ENCODE results near the gene TSHZ2. TPM values are rescaled to one million over a fixed set of nuclear protein-coding genes. Genes with fewer than 3 reads are reported as not detected.

The TSHZ2 gene
- total and polyA plus RNA-seq, 2 experiments from 2014 or later = 1.1 to 5.2 TPM

GRCh38 chr20:53104884-53105283, 132.7 kb downstream of the TSHZ2 start:
- no peaks in the 10 kb centered on the region for H3K9me2 ChIP-seq (replicated peaks; ENCODE audit: insufficient read depth)
- no peaks in the 10 kb centered on the region for H4K20me1 ChIP-seq (ENCODE audit: insufficient read depth, poor library complexity, severe bottlenecking)
- no peak overlapping the region for H3K27ac ChIP-seq
- no peak for TF ChIP-seq EZH2 (IDR thresholded peaks at IDR 0.05; ENCODE audit: borderline replicate concordance)
- no peak for TF ChIP-seq EZH2phosphoT487 (IDR thresholded peaks at IDR 0.05; ENCODE audit: low read depth, severe bottlenecking, unreplicated experiment)
- TF ChIP-seq CTCF (IDR thresholded peaks at IDR 0.05; ENCODE audit: poor library complexity) = no peak
- H3K4me2 ChIP-seq = no peak overlapping the region
- no peaks in the 10 kb centered on the region for H3K36me3 ChIP-seq (replicated peaks; ENCODE audit: insufficient read depth, low read depth)
- H3K79me2 ChIP-seq = no peaks in the 10 kb centered on the region
- no peak overlapping the region for H3K4me3 ChIP-seq
- H2AFZ ChIP-seq = no peak overlapping the region
- H3K9me3 ChIP-seq (ENCODE audit: low read depth) = no peaks in the 10 kb centered on the region
- no peak for DNase-seq (ENCODE audit: low spot score)
- whole genome bisulfite sequencing (ENCODE audit: low lambda C conversion rate, missing lambda C conversion rate) = 91% methylated on average over 7 of the region's 7 CpGs
- no peaks in the 10 kb centered on the region for H3K4me1 ChIP-seq (ENCODE audit: insufficient read depth)
- H3K27me3 ChIP-seq = no peaks in the 10 kb centered on the region

- H3K27me3 ChIP-seq = no peaks in the 10 kb centered on the region
- H3K9me3 ChIP-seq (ENCODE audit: low read depth) = no peaks in the 10 kb centered on the region
- no peak overlapping the region for H2AFZ ChIP-seq
- TF ChIP-seq EZH2phosphoT487 (IDR thresholded peaks at IDR 0.05; ENCODE audit: low read depth, severe bottlenecking, unreplicated experiment) (no peak), CTCF (IDR thresholded peaks at IDR 0.05; ENCODE audit: poor library complexity) (no peak), EZH2 (IDR thresholded peaks at IDR 0.05; ENCODE audit: borderline replicate concordance) (no peak)
- no peak overlapping the region for H3K27ac ChIP-seq
- DNase-seq (ENCODE audit: low spot score) = no peak
- H3K9me2 ChIP-seq (replicated peaks; ENCODE audit: insufficient read depth) = no peaks in the 10 kb centered on the region
- no peak overlapping the region for H3K4me3 ChIP-seq
- 81% methylated on average over 3 of the region's 3 CpGs for WGBS (ENCODE audit: low lambda C conversion rate, missing lambda C conversion rate)
- H3K4me2 ChIP-seq = no peak overlapping the region
- H3K36me3 ChIP-seq (replicated peaks; ENCODE audit: insufficient read depth, low read depth) = no peaks in the 10 kb centered on the region
- H3K79me2 ChIP-seq = no peaks in the 10 kb centered on the region
- no peaks in the 10 kb centered on the region for H4K20me1 ChIP-seq (ENCODE audit: insufficient read depth, poor library complexity, severe bottlenecking)
- H3K4me1 ChIP-seq (ENCODE audit: insufficient read depth) = no peaks in the 10 kb centered on the region
Observed at GRCh38 chr20:53116733-53117132, 144.6 kb downstream of the TSHZ2 start.

GRCh38 chr20:53122853-53123252, 150.7 kb downstream of the TSHZ2 start:
- Histone ChIP-seq H3K36me3 (replicated peaks; ENCODE audit: insufficient read depth, low read depth) (no peaks in the 10 kb centered on the region), H3K9me2 (replicated peaks; ENCODE audit: insufficient read depth) (no peaks in the 10 kb centered on the region), H3K4me1 (ENCODE audit: insufficient read depth) (no peaks in the 10 kb centered on the region), H3K9me3 (ENCODE audit: low read depth) (no peaks in the 10 kb centered on the region), H3K79me2 (no peaks in the 10 kb centered on the region), H3K4me3 (no peak overlapping the region), H4K20me1 (ENCODE audit: insufficient read depth, poor library complexity, severe bottlenecking) (no peaks in the 10 kb centered on the region), H3K27me3 (no peaks in the 10 kb centered on the region), H2AFZ (no peak overlapping the region), H3K27ac (no peak overlapping the region), H3K4me2 (no peak overlapping the region)
- WGBS (ENCODE audit: low lambda C conversion rate, missing lambda C conversion rate) = 88% methylated on average over 4 of the region's 4 CpGs
- no peak for TF ChIP-seq CTCF (IDR thresholded peaks at IDR 0.05; ENCODE audit: poor library complexity)
- no peak for TF ChIP-seq EZH2phosphoT487 (IDR thresholded peaks at IDR 0.05; ENCODE audit: low read depth, severe bottlenecking, unreplicated experiment)
- TF ChIP-seq EZH2 (IDR thresholded peaks at IDR 0.05; ENCODE audit: borderline replicate concordance) = no peak
- no peak for DNase-seq (ENCODE audit: low spot score)

- H2AFZ ChIP-seq = no peak overlapping the region
- no peak overlapping the region for H3K27ac ChIP-seq
- no peak for DNase-seq (ENCODE audit: low spot score)
- no peaks in the 10 kb centered on the region for H3K9me2 ChIP-seq (replicated peaks; ENCODE audit: insufficient read depth)
- no peaks in the 10 kb centered on the region for H3K79me2 ChIP-seq
- H3K36me3 ChIP-seq (replicated peaks; ENCODE audit: insufficient read depth, low read depth) = no peaks in the 10 kb centered on the region
- H3K4me3 ChIP-seq = no peak overlapping the region
- no peak overlapping the region for H3K4me2 ChIP-seq
- H3K4me1 ChIP-seq (ENCODE audit: insufficient read depth) = no peaks in the 10 kb centered on the region
- no peaks in the 10 kb centered on the region for H4K20me1 ChIP-seq (ENCODE audit: insufficient read depth, poor library complexity, severe bottlenecking)
- 77% methylated on average over 3 of the region's 3 CpGs for WGBS (ENCODE audit: low lambda C conversion rate, missing lambda C conversion rate)
- H3K9me3 ChIP-seq (ENCODE audit: low read depth) = no peaks in the 10 kb centered on the region
- TF ChIP-seq EZH2 (IDR thresholded peaks at IDR 0.05; ENCODE audit: borderline replicate concordance) (no peak), CTCF (IDR thresholded peaks at IDR 0.05; ENCODE audit: poor library complexity) (no peak), EZH2phosphoT487 (IDR thresholded peaks at IDR 0.05; ENCODE audit: low read depth, severe bottlenecking, unreplicated experiment) (no peak)
- H3K27me3 ChIP-seq = no peaks in the 10 kb centered on the region
Observed at GRCh38 chr20:53124075-53124551, 152.0 kb downstream of the TSHZ2 start.
